ENCODE data around the gene GAS7.

GRCh38 chr17:9942885-9943284 is 255.5 kb downstream of the GAS7 start:
- TF ChIP-seq POLR2A (IDR thresholded peaks at IDR 0.05; ENCODE audit: low read length) (no peak), GATA1 (IDR thresholded peaks at IDR 0.05; ENCODE audit: low read depth, low read length) (no peak)
